Naive B cell (primary cell): ENCODE measurements around the gene OTUB2. TPM values are rescaled to one million over a fixed set of nuclear protein-coding genes. Genes with fewer than 3 reads are reported as not detected.

ENCODE experiments used
- ATAC-seq, 2 donors: fragments of 150-1000 bp; cut with Tn5 transposase; 2 replicates each; pipeline ENCODE4 v1.10.0; 2021; ENCODE audit warnings: low read depth in 2 of 2, mild to moderate bottlenecking in 2 of 2, moderate library complexity in 2 of 2
- DNase-seq: peaks from one replicate; pipeline ENCODE4 v3.0.0; 2022
- H3K27ac Mint-ChIP-seq, 6 donors: one replicate each; pipeline ENCODE4 v1.8.0; 2020 to 2022; ENCODE audit warnings: mild to moderate bottlenecking in 6 of 6, mixed read lengths in 6 of 6, moderate library complexity in 5 of 6, inconsistent platforms in 2 of 6
- H3K27me3 Mint-ChIP-seq, 3 donors: one replicate each; pipeline ENCODE4 v1.8.0; 2021 to 2022; ENCODE audit warnings: mixed read lengths in 3 of 3, mild to moderate bottlenecking in 1 of 3
- H3K36me3 Mint-ChIP-seq, 2 donors: one replicate each; pipeline ENCODE4 v1.8.0; 2020 to 2022; ENCODE audit warnings: mixed read lengths in 2 of 2, inconsistent platforms in 1 of 2, mild to moderate bottlenecking in 1 of 2
- H3K4me1 Mint-ChIP-seq, 3 donors: one replicate each; pipeline ENCODE4 v1.8.0; 2020 to 2022; ENCODE audit warnings: mixed read lengths in 3 of 3, inconsistent platforms in 1 of 3, mild to moderate bottlenecking in 1 of 3, moderate library complexity in 1 of 3
- H3K4me3 Mint-ChIP-seq, 8 donors: one replicate each; pipeline ENCODE4 v1.8.0; 2020 to 2022; ENCODE audit warnings: mild to moderate bottlenecking in 8 of 8, mixed read lengths in 8 of 8, moderate library complexity in 8 of 8, inconsistent platforms in 2 of 8
- H3K9me3 Mint-ChIP-seq, 7 donors: one replicate each; pipeline ENCODE4 v1.8.0; 2020 to 2022; ENCODE audit warnings: mixed read lengths in 7 of 7, mild to moderate bottlenecking in 5 of 7, inconsistent platforms in 2 of 7, moderate library complexity in 1 of 7
- polyA plus RNA-seq, 6 donors: library from polyadenylated mRNA; unstranded; fragments of 300-500 nt; fragmentation: Illumina TruSeq; gene quantifications; one replicate each; pipeline ENCODE4 v1.2.3, GENCODE V29; 2021; ENCODE audit warnings: low read depth in 6 of 6

Gene OTUB2
- polyA plus RNA-seq, 6 donors from 2014 or later = 0.08 to 0.23 (median 0.20) TPM; not detected in 1

- no peak for DNase-seq
- Mint-ChIP-seq H3K27me3 (peaks cover 10 to 30% (median 12%) of the 10 kb centered on the region in 3 donors), H3K4me3 (peak overlapping the region in 1 of 8 donors; percentile 28), H3K9me3 (no peaks in the 10 kb centered on the region), H3K27ac (no peak overlapping the region), H3K4me1 (peaks cover 5 to 11% (median 9%) of the 10 kb centered on the region in 3 donors), H3K36me3 (no peaks in the 10 kb centered on the region)
- no peak for ATAC-seq
Measured at GRCh38 chr14:94029671-94030203, 3.6 kb downstream of the OTUB2 start.

- Mint-ChIP-seq H3K27ac (no peak overlapping the region), H3K36me3 (no peaks in the 10 kb centered on the region), H3K4me3 (no peak overlapping the region), H3K27me3 (peaks cover 10 to 25% (median 10%) of the 10 kb centered on the region in 3 donors), H3K4me1 (peaks cover 5 to 10% (median 9%) of the 10 kb centered on the region in 3 donors), H3K9me3 (no peaks in the 10 kb centered on the region)
- ATAC-seq (no peak), DNase-seq (no peak)
Measured at GRCh38 chr14:94030571-94030970, 4.4 kb downstream of the OTUB2 start.

- no peak overlapping the region for H3K27ac Mint-ChIP-seq
- peaks cover 0 to 4% (median 4%) of the 10 kb centered on the region in 3 donors for H3K4me1 Mint-ChIP-seq
- H3K4me3 Mint-ChIP-seq = no peak overlapping the region
- peaks cover 5 to 21% (median 10%) of the 10 kb centered on the region in 3 donors for H3K27me3 Mint-ChIP-seq
- ATAC-seq (no peak), DNase-seq (no peak)
- no peaks in the 10 kb centered on the region for H3K36me3 Mint-ChIP-seq
- H3K9me3 Mint-ChIP-seq = no peaks in the 10 kb centered on the region
Measured at GRCh38 chr14:94031161-94031882, 5.2 kb downstream of the OTUB2 start.

- Mint-ChIP-seq H3K27ac (no peak overlapping the region), H3K36me3 (no peaks in the 10 kb centered on the region), H3K4me1 (peaks cover 0 to 7% (median 4%) of the 10 kb centered on the region in 3 donors), H3K27me3 (peaks cover 5 to 25% (median 10%) of the 10 kb centered on the region in 3 donors), H3K9me3 (no peaks in the 10 kb centered on the region), H3K4me3 (no peak overlapping the region)
- DNase-seq (no peak), ATAC-seq (no peak)
Measured at GRCh38 chr14:94031883-94032279, 5.7 kb downstream of the OTUB2 start.

- ATAC-seq (no peak), DNase-seq (no peak)
- Mint-ChIP-seq H3K27ac (no peak overlapping the region), H3K27me3 (peaks cover under 1 to 11% (median 4%) of the 10 kb centered on the region in 3 donors), H3K36me3 (no peaks in the 10 kb centered on the region), H3K4me1 (peaks cover 0 to 3% (median 0%) of the 10 kb centered on the region in 3 donors), H3K4me3 (no peak overlapping the region), H3K9me3 (no peaks in the 10 kb centered on the region)
Measured at GRCh38 chr14:94034886-94035285, 8.7 kb downstream of the OTUB2 start.

GRCh38 chr14:94036313-94037167 lies 10.4 kb downstream of the OTUB2 start:
- peak; percentile 97 to 98 for ATAC-seq
- DNase-seq = peak; percentile 60
- H3K27ac Mint-ChIP-seq = no peak overlapping the region
- H3K27me3 Mint-ChIP-seq = peaks cover 0 to 4% (median 0%) of the 10 kb centered on the region in 3 donors
- no peaks in the 10 kb centered on the region for H3K36me3 Mint-ChIP-seq
- H3K9me3 Mint-ChIP-seq = no peaks in the 10 kb centered on the region
- no peak overlapping the region for H3K4me3 Mint-ChIP-seq
- H3K4me1 Mint-ChIP-seq = peaks cover 0 to 3% (median 0%) of the 10 kb centered on the region in 3 donors

GRCh38 chr14:94037954-94038353 lies 11.8 kb downstream of the OTUB2 start:
- Mint-ChIP-seq H3K9me3 (no peaks in the 10 kb centered on the region), H3K27me3 (peaks cover 0 to 4% (median 0%) of the 10 kb centered on the region in 3 donors), H3K36me3 (no peaks in the 10 kb centered on the region), H3K4me3 (no peak overlapping the region), H3K27ac (no peak overlapping the region), H3K4me1 (peaks cover 0 to 3% (median 3%) of the 10 kb centered on the region in 3 donors)
- DNase-seq (no peak), ATAC-seq (no peak)

- ATAC-seq (no peak), DNase-seq (no peak)
- peaks cover 0 to 3% (median 3%) of the 10 kb centered on the region in 3 donors for H3K4me1 Mint-ChIP-seq
- no peak overlapping the region for H3K27ac Mint-ChIP-seq
- no peak overlapping the region for H3K4me3 Mint-ChIP-seq
- no peaks in the 10 kb centered on the region for H3K9me3 Mint-ChIP-seq
- peaks cover 0 to 4% (median 0%) of the 10 kb centered on the region in 3 donors for H3K27me3 Mint-ChIP-seq
- H3K36me3 Mint-ChIP-seq = no peaks in the 10 kb centered on the region
Measured at GRCh38 chr14:94038510-94038909, 12.4 kb downstream of the OTUB2 start.

- ATAC-seq = no peak
- H3K9me3 Mint-ChIP-seq = no peaks in the 10 kb centered on the region
- H3K4me3 Mint-ChIP-seq = no peak overlapping the region
- peaks cover 0 to 3% (median 3%) of the 10 kb centered on the region in 3 donors for H3K4me1 Mint-ChIP-seq
- no peak overlapping the region for H3K27ac Mint-ChIP-seq
- no peaks in the 10 kb centered on the region for H3K36me3 Mint-ChIP-seq
- peaks cover 0 to 4% (median 0%) of the 10 kb centered on the region in 3 donors for H3K27me3 Mint-ChIP-seq
- DNase-seq = no peak
Measured at GRCh38 chr14:94038921-94039629, 12.9 kb downstream of the OTUB2 start.

- no peak overlapping the region for H3K27ac Mint-ChIP-seq
- no peaks in the 10 kb centered on the region for H3K36me3 Mint-ChIP-seq
- ATAC-seq (no peak), DNase-seq (no peak)
- no peak overlapping the region for H3K4me3 Mint-ChIP-seq
- peaks cover 0 to 4% (median 0%) of the 10 kb centered on the region in 3 donors for H3K27me3 Mint-ChIP-seq
- H3K4me1 Mint-ChIP-seq = peaks cover 0 to 3% (median 3%) of the 10 kb centered on the region in 3 donors
- H3K9me3 Mint-ChIP-seq = no peaks in the 10 kb centered on the region
Measured at GRCh38 chr14:94040247-94040646, 14.1 kb downstream of the OTUB2 start.

- peak overlapping the region in 1 of 6 donors; percentile 89 for H3K27ac Mint-ChIP-seq
- no peaks in the 10 kb centered on the region for H3K36me3 Mint-ChIP-seq
- no peak overlapping the region for H3K4me3 Mint-ChIP-seq
- peaks cover 0 to 4% (median 0%) of the 10 kb centered on the region in 3 donors for H3K27me3 Mint-ChIP-seq
- ATAC-seq = no peak
- peaks cover 0 to 3% (median 3%) of the 10 kb centered on the region in 3 donors for H3K4me1 Mint-ChIP-seq
- H3K9me3 Mint-ChIP-seq = no peaks in the 10 kb centered on the region
- DNase-seq = no peak
Measured at GRCh38 chr14:94040796-94041195, 14.7 kb downstream of the OTUB2 start.

GRCh38 chr14:94041551-94042346 lies 15.6 kb downstream of the OTUB2 start:
- Mint-ChIP-seq H3K4me3 (peak overlapping the region in 1 of 8 donors; percentile 53), H3K9me3 (no peaks in the 10 kb centered on the region)

More at GRCh38 chr14:94041551-94042346, 15.6 kb downstream of the OTUB2 start:
- Mint-ChIP-seq H3K4me1 (peaks cover 0 to 3% (median under 1%) of the 10 kb centered on the region in 3 donors), H3K27me3 (peaks cover 0 to 1% (median 0%) of the 10 kb centered on the region in 3 donors), H3K36me3 (no peaks in the 10 kb centered on the region), H3K27ac (peak overlapping the region in 4 of 6 donors; percentile 41 to 78 (median 62))
- DNase-seq (no peak), ATAC-seq (no peak)
